NCI-H510A treated with DMSO at 0.1 percent for 48 hours (cell line): ENCODE data around the gene LIF.

Experiments used
- DNase-seq: peaks from one replicate; lab custom pipeline; 2025; lab: John Stamatoyannopoulos, UW

LIF gene

GRCh38 chr22:30284172-30284571 lies 37.6 kb upstream of the LIF start:
- DNase-seq: no peak

- no peak for DNase-seq
Observed at GRCh38 chr22:30283342-30283741, 36.8 kb upstream of the LIF start.

- DNase-seq: no peak
Observed at GRCh38 chr22:30282616-30283046, 36.1 kb upstream of the LIF start.

GRCh38 chr22:30280505-30280904 lies 33.9 kb upstream of the LIF start:
- no peak for DNase-seq

GRCh38 chr22:30279932-30280331 lies 33.4 kb upstream of the LIF start:
- no peak for DNase-seq

GRCh38 chr22:30279046-30279788 lies 32.7 kb upstream of the LIF start:
- DNase-seq: no peak

GRCh38 chr22:30277547-30278344 lies 31.2 kb upstream of the LIF start:
- no peak for DNase-seq

GRCh38 chr22:30276039-30276438 lies 29.5 kb upstream of the LIF start:
- DNase-seq: no peak

GRCh38 chr22:30275625-30276024 lies 29.1 kb upstream of the LIF start:
- no peak for DNase-seq

GRCh38 chr22:30274437-30274812 lies 27.9 kb upstream of the LIF start:
- no peak for DNase-seq

- DNase-seq: no peak
Observed at GRCh38 chr22:30273711-30274436, 27.3 kb upstream of the LIF start.

- DNase-seq: no peak
Observed at GRCh38 chr22:30272781-30273601, 26.4 kb upstream of the LIF start.

GRCh38 chr22:30270832-30271231 lies 24.3 kb upstream of the LIF start:
- DNase-seq: no peak

- no peak for DNase-seq
Observed at GRCh38 chr22:30268331-30268730, 21.8 kb upstream of the LIF start.

GRCh38 chr22:30267382-30268302 lies 21.1 kb upstream of the LIF start:
- no peak for DNase-seq

GRCh38 chr22:30266445-30267381 lies 20.2 kb upstream of the LIF start, which contains the start of gene OSM:
Gene OSM, minus strand, starts transcription at chr22:30266851. Its CDS starts 52 bp downstream, at chr22:30266799.
- no peak for DNase-seq

GRCh38 chr22:30265823-30266444 lies 19.4 kb upstream of the LIF start:
- no peak for DNase-seq

GRCh38 chr22:30265131-30265720 lies 18.7 kb upstream of the LIF start:
- DNase-seq: no peak

- DNase-seq: no peak
Observed at GRCh38 chr22:30263883-30264282, 17.3 kb upstream of the LIF start.
